Measurements from ENCODE around the gene LIN37.
A peak's percentile ranks its signal among the peaks of the same experiment; 100 is the strongest.

The LIN37 gene

GRCh38 chr19:35712567-35713505, 35.5 kb upstream of the LIN37 start:
- Histone ChIP-seq H3K9me3 (replicated peaks in 1 of 2; ENCODE audit: control insufficient read depth in 2 of 2, insufficient read depth in 1 of 2, low read depth in 1 of 2, low read length in 2 of 2) (no peaks in the 10 kb centered on the region), H3K79me1 (ENCODE audit: low read depth, low read length) (peaks cover 6% of the 10 kb centered on the region), H3K9ac (ENCODE audit: low read depth, low read length, poor library complexity) (no peak overlapping the region), H2BK12ac (ENCODE audit: low read length) (no peak overlapping the region), H3K4me2 (ENCODE audit: insufficient read depth, low read length, poor library complexity, severe bottlenecking) (no peak overlapping the region), H2BK5ac (ENCODE audit: low read length) (no peak overlapping the region), H3K27ac (replicated peaks; ENCODE audit: low read length) (no peak overlapping the region), H3K4me1 (ENCODE audit: control insufficient read depth in 2 of 2, insufficient read depth in 1 of 2, low read depth in 1 of 2, low read length in 2 of 2) (peaks cover 11 to 15% of the 10 kb centered on the region in 2 donors), H3K4ac (ENCODE audit: low read length) (no peak overlapping the region), H2AK5ac (ENCODE audit: low read depth, low read length) (no peak overlapping the region), H4K8ac (ENCODE audit: low read depth, low read length) (no peak overlapping the region), H2AFZ (ENCODE audit: low read length) (no peak overlapping the region), H3K4me3 (ENCODE audit: low read length in 2 of 2) (no peak overlapping the region), H3K18ac (ENCODE audit: low read length) (no peak overlapping the region), H2BK120ac (ENCODE audit: low read depth, low read length) (no peak overlapping the region), H3K27me3 (ENCODE audit: control insufficient read depth in 3 of 3, insufficient read depth in 3 of 3, low read depth in 1 of 3, low read length in 3 of 3) (peaks cover 0 to 5% (median 0%) of the 10 kb centered on the region in 3 experiments), H3K36me3 (replicated peaks in 1 of 2; ENCODE audit: control insufficient read depth in 2 of 2, insufficient read depth in 2 of 2, low read length in 2 of 2) (no peaks in the 10 kb centered on the region), H3K14ac (ENCODE audit: low read length) (no peak overlapping the region), H4K91ac (ENCODE audit: low read depth, low read length, poor library complexity) (no peak overlapping the region), H3K23ac (ENCODE audit: low read depth, low read length, poor library complexity) (no peak overlapping the region), H2BK15ac (ENCODE audit: low read length) (no peak overlapping the region)
- 100% methylated on average over 2 of the region's 11 CpGs; no CpG with 5 or more reads in 1 of the 2 donors for WGBS, 2 donors (ENCODE audit: extremely low coverage in 2 of 2, insufficient read length in 2 of 2, insufficient replicate concordance in 1 of 2)
- no peak for DNase-seq (ENCODE audit: low spot score)

- H3K27me3 ChIP-seq (ENCODE audit: control insufficient read depth in 3 of 3, insufficient read depth in 3 of 3, low read depth in 1 of 3, low read length in 3 of 3), result peaks cover 0 to 5% (median 0%) of the 10 kb centered on the region in 3 experiments
- no peak overlapping the region for H3K23ac ChIP-seq (ENCODE audit: low read depth, low read length, poor library complexity)
- no peaks in the 10 kb centered on the region for H3K36me3 ChIP-seq (replicated peaks in 1 of 2; ENCODE audit: control insufficient read depth in 2 of 2, insufficient read depth in 2 of 2, low read length in 2 of 2)
- H3K4me2 ChIP-seq (ENCODE audit: insufficient read depth, low read length, poor library complexity, severe bottlenecking), result no peak overlapping the region
- H4K91ac ChIP-seq (ENCODE audit: low read depth, low read length, poor library complexity), result no peak overlapping the region
- no peak overlapping the region for H2BK120ac ChIP-seq (ENCODE audit: low read depth, low read length)
- H2BK5ac ChIP-seq (ENCODE audit: low read length), result no peak overlapping the region
- H3K18ac ChIP-seq (ENCODE audit: low read length), result no peak overlapping the region
- H3K4me3 ChIP-seq (ENCODE audit: low read length in 2 of 2), result no peak overlapping the region
- H2AFZ ChIP-seq (ENCODE audit: low read length), result no peak overlapping the region
- H3K27ac ChIP-seq (replicated peaks; ENCODE audit: low read length), result no peak overlapping the region
- peaks cover 11 to 16% of the 10 kb centered on the region in 2 donors for H3K4me1 ChIP-seq (ENCODE audit: control insufficient read depth in 2 of 2, insufficient read depth in 1 of 2, low read depth in 1 of 2, low read length in 2 of 2)
- peak overlapping the region; percentile 7 for H2AK5ac ChIP-seq (ENCODE audit: low read depth, low read length)
- no peak overlapping the region for H3K14ac ChIP-seq (ENCODE audit: low read length)
- H2BK15ac ChIP-seq (ENCODE audit: low read length), result no peak overlapping the region
- H3K4ac ChIP-seq (ENCODE audit: low read length), result no peak overlapping the region
- no peaks in the 10 kb centered on the region for H3K9me3 ChIP-seq (replicated peaks in 1 of 2; ENCODE audit: control insufficient read depth in 2 of 2, insufficient read depth in 1 of 2, low read depth in 1 of 2, low read length in 2 of 2)
- no CpG with 5 or more reads among the region's 2 CpGs for WGBS, 2 donors (ENCODE audit: extremely low coverage in 2 of 2, insufficient read length in 2 of 2, insufficient replicate concordance in 1 of 2)
- DNase-seq (ENCODE audit: low spot score), result no peak
- H3K9ac ChIP-seq (ENCODE audit: low read depth, low read length, poor library complexity), result no peak overlapping the region
- peaks cover 9% of the 10 kb centered on the region for H3K79me1 ChIP-seq (ENCODE audit: low read depth, low read length)
- no peak overlapping the region for H4K8ac ChIP-seq (ENCODE audit: low read depth, low read length)
- H2BK12ac ChIP-seq (ENCODE audit: low read length), result no peak overlapping the region
Observed at GRCh38 chr19:35713506-35713850, 34.9 kb upstream of the LIN37 start.

DNA sequence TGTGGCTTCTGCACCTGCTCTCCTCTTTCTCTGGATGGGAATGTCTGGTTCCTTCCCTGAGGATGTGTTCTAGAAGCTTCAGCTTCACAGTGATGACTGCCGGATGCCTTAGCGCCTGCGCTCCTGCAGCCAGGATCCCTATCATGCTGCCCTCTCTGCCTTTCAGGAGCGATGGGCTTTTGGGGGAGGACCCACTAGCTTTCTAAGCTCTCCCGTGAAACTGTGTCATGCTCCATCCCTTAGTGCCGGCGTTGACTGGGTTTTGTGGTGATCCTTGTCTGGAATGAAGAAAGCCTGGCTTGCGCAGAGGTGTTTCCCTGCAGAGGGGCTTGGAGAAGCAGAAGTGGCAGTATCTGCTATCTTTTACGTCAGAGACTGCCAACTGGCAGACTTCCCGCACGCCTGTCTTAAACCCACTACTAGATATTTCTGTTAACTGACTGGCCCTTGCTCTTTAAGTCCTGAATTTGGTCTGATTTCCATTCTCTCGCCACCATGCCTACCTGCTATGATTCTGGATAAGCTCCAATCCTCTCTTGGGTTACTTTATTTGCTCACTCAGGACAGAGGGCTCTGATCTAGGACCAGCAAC, 34.4 kb upstream of the LIN37 start:
- Histone ChIP-seq H3K9me3 (replicated peaks in 1 of 2; ENCODE audit: control insufficient read depth in 2 of 2, insufficient read depth in 1 of 2, low read depth in 1 of 2, low read length in 2 of 2) (no peaks in the 10 kb centered on the region), H4K8ac (ENCODE audit: low read depth, low read length) (no peak overlapping the region), H3K36me3 (replicated peaks in 1 of 2; ENCODE audit: control insufficient read depth in 2 of 2, insufficient read depth in 2 of 2, low read length in 2 of 2) (no peaks in the 10 kb centered on the region), H3K27me3 (ENCODE audit: control insufficient read depth in 3 of 3, insufficient read depth in 3 of 3, low read depth in 1 of 3, low read length in 3 of 3) (peaks cover 0 to 5% (median 0%) of the 10 kb centered on the region in 3 experiments), H3K4me1 (ENCODE audit: control insufficient read depth in 2 of 2, insufficient read depth in 1 of 2, low read depth in 1 of 2, low read length in 2 of 2) (peaks cover 15 to 20% of the 10 kb centered on the region in 2 donors), H2BK120ac (ENCODE audit: low read depth, low read length) (no peak overlapping the region), H3K9ac (ENCODE audit: low read depth, low read length, poor library complexity) (no peak overlapping the region), H3K14ac (ENCODE audit: low read length) (no peak overlapping the region), H3K18ac (ENCODE audit: low read length) (no peak overlapping the region), H2BK15ac (ENCODE audit: low read length) (no peak overlapping the region), H2AFZ (ENCODE audit: low read length) (no peak overlapping the region), H3K79me1 (ENCODE audit: low read depth, low read length) (peaks cover 11% of the 10 kb centered on the region), H3K4me3 (ENCODE audit: low read length in 2 of 2) (no peak overlapping the region), H2BK12ac (ENCODE audit: low read length) (no peak overlapping the region), H2AK5ac (ENCODE audit: low read depth, low read length) (peak overlapping the region; percentile 7), H2BK5ac (ENCODE audit: low read length) (no peak overlapping the region), H3K4me2 (ENCODE audit: insufficient read depth, low read length, poor library complexity, severe bottlenecking) (no peak overlapping the region), H4K91ac (ENCODE audit: low read depth, low read length, poor library complexity) (no peak overlapping the region), H3K4ac (ENCODE audit: low read length) (no peak overlapping the region), H3K27ac (replicated peaks; ENCODE audit: low read length) (no peak overlapping the region), H3K23ac (ENCODE audit: low read depth, low read length, poor library complexity) (no peak overlapping the region)
- WGBS, 2 donors (ENCODE audit: extremely low coverage in 2 of 2, insufficient read length in 2 of 2, insufficient replicate concordance in 1 of 2), result no CpG with 5 or more reads among the region's 12 CpGs
- DNase-seq (ENCODE audit: low spot score), result no peak
